ENCODE results near the gene ITPR1. TPM values are rescaled to one million over a fixed set of nuclear protein-coding genes. Genes with fewer than 3 reads are reported as not detected.

ITPR1 gene
- polyA plus RNA-seq, 1 donor from 2014 or later = 2.1 TPM

DNA sequence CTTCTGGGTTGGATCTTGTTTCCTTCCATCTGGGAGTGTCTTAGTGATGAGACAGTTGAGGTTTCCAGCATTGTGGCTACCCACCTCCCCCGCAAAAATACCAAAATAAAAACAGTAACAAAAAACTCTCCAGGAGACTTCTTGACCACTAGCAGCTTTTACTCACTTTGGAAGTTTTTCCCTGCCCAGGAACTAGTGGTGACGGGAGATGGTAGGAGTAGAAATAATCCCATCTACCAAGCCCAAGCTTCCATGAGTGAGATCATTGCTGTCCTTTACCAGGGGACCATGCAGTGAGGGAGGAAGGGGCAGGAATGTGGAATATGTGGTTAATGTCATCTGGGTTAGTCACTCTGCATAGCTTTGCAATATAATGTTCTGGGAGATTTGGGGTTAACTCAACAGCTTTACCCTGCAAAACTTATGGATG lies 187.7 kb downstream of the ITPR1 start:
- no peak overlapping the region for H3K4me3 ChIP-seq (ENCODE audit: low read length)
- no peaks in the 10 kb centered on the region for H3K27me3 ChIP-seq (ENCODE audit: insufficient read depth, low read depth, low read length)
- H3F3A ChIP-seq (ENCODE audit: insufficient read depth, low read length, poor library complexity, severe bottlenecking) = no peaks in the 10 kb centered on the region
- no peak overlapping the region for H3K9ac ChIP-seq (ENCODE audit: low read length)
- no peaks in the 10 kb centered on the region for H3K79me2 ChIP-seq (replicated peaks; ENCODE audit: insufficient read depth, low read length)
- no peak overlapping the region for H2AFZ ChIP-seq (ENCODE audit: low read depth, low read length)
- H3K27ac ChIP-seq (ENCODE audit: low read length) = no peak overlapping the region
- no peak overlapping the region for H3K4me2 ChIP-seq (ENCODE audit: low read length)
- H4K20me1 ChIP-seq (ENCODE audit: insufficient read depth) = no peaks in the 10 kb centered on the region
- H3K9me3 ChIP-seq (ENCODE audit: low read length) = no peaks in the 10 kb centered on the region
- TF ChIP-seq EZH2 (IDR thresholded peaks at IDR 0.05; ENCODE audit: borderline replicate concordance, insufficient read depth, low read length, poor library complexity, severe bottlenecking) (no peak), SMC3 (conservative IDR thresholded peaks at IDR 0.05; ENCODE audit: poor library complexity) (no peak), TAF1 (IDR thresholded peaks at IDR 0.05; ENCODE audit: low read depth) (no peak), EP300 (conservative IDR thresholded peaks at IDR 0.05; ENCODE audit: poor library complexity, severe bottlenecking) (no peak), RAD21 (conservative IDR thresholded peaks at IDR 0.05) (no peak), MXI1 (conservative IDR thresholded peaks at IDR 0.05; ENCODE audit: poor library complexity, severe bottlenecking) (no peak), POLR2AphosphoS5 (IDR thresholded peaks at IDR 0.05) (no peak)
- TF ChIP-seq, protein P1, sequence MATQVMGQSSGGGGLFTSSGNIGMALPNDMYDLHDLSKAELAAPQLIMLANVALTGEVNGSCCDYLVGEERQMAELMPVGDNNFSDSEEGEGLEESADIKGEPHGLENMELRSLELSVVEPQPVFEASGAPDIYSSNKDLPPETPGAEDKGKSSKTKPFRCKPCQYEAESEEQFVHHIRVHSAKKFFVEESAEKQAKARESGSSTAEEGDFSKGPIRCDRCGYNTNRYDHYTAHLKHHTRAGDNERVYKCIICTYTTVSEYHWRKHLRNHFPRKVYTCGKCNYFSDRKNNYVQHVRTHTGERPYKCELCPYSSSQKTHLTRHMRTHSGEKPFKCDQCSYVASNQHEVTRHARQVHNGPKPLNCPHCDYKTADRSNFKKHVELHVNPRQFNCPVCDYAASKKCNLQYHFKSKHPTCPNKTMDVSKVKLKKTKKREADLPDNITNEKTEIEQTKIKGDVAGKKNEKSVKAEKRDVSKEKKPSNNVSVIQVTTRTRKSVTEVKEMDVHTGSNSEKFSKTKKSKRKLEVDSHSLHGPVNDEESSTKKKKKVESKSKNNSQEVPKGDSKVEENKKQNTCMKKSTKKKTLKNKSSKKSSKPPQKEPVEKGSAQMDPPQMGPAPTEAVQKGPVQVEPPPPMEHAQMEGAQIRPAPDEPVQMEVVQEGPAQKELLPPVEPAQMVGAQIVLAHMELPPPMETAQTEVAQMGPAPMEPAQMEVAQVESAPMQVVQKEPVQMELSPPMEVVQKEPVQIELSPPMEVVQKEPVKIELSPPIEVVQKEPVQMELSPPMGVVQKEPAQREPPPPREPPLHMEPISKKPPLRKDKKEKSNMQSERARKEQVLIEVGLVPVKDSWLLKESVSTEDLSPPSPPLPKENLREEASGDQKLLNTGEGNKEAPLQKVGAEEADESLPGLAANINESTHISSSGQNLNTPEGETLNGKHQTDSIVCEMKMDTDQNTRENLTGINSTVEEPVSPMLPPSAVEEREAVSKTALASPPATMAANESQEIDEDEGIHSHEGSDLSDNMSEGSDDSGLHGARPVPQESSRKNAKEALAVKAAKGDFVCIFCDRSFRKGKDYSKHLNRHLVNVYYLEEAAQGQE (IDR thresholded peaks at IDR 0.05; ENCODE audit: borderline replicate concordance) = no peak
- TF ChIP-seq, protein P2, sequence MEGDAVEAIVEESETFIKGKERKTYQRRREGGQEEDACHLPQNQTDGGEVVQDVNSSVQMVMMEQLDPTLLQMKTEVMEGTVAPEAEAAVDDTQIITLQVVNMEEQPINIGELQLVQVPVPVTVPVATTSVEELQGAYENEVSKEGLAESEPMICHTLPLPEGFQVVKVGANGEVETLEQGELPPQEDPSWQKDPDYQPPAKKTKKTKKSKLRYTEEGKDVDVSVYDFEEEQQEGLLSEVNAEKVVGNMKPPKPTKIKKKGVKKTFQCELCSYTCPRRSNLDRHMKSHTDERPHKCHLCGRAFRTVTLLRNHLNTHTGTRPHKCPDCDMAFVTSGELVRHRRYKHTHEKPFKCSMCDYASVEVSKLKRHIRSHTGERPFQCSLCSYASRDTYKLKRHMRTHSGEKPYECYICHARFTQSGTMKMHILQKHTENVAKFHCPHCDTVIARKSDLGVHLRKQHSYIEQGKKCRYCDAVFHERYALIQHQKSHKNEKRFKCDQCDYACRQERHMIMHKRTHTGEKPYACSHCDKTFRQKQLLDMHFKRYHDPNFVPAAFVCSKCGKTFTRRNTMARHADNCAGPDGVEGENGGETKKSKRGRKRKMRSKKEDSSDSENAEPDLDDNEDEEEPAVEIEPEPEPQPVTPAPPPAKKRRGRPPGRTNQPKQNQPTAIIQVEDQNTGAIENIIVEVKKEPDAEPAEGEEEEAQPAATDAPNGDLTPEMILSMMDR (IDR thresholded peaks at IDR 0.05; ENCODE audit: poor library complexity, severe bottlenecking) = no peak
- no peaks in the 10 kb centered on the region for H3K9me2 ChIP-seq (ENCODE audit: insufficient read depth, low read length)
- no peaks in the 10 kb centered on the region for H3K36me3 ChIP-seq (ENCODE audit: insufficient read depth, low read length)

DNA sequence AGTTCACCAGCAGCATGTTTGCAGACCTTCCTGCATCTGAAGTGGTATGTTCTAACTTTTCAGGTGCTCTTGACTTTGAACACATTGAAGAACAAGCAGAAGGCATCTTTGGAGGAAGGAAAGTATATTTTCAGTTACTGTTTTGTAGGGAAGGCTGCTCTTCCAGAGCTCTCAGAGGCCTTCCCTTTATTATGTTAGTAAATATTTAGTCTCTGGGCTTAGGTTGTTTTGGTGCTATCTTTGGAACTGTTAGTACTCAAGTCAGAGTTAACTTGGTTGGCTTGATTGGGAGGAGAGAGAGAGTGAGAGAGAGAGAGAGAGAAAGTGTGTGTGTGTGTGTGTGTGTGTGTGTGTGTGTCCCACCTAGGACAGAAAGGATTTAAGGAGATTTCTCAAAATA lies 188.2 kb downstream of the ITPR1 start:
- Histone ChIP-seq H4K20me1 (ENCODE audit: insufficient read depth) (no peaks in the 10 kb centered on the region), H3K27me3 (ENCODE audit: insufficient read depth, low read depth, low read length) (no peaks in the 10 kb centered on the region), H3K9me3 (ENCODE audit: low read length) (no peaks in the 10 kb centered on the region), H3K79me2 (replicated peaks; ENCODE audit: insufficient read depth, low read length) (no peaks in the 10 kb centered on the region), H3K9me2 (ENCODE audit: insufficient read depth, low read length) (no peaks in the 10 kb centered on the region), H3K4me3 (ENCODE audit: low read length) (no peak overlapping the region), H3K27ac (ENCODE audit: low read length) (no peak overlapping the region), H3F3A (ENCODE audit: insufficient read depth, low read length, poor library complexity, severe bottlenecking) (no peaks in the 10 kb centered on the region), H2AFZ (ENCODE audit: low read depth, low read length) (no peak overlapping the region), H3K36me3 (ENCODE audit: insufficient read depth, low read length) (no peaks in the 10 kb centered on the region), H3K4me2 (ENCODE audit: low read length) (no peak overlapping the region), H3K9ac (ENCODE audit: low read length) (no peak overlapping the region)
- no peak for TF ChIP-seq POLR2AphosphoS5 (IDR thresholded peaks at IDR 0.05)
- TF ChIP-seq, protein P2 (IDR thresholded peaks at IDR 0.05; ENCODE audit: poor library complexity, severe bottlenecking) = no peak
- TF ChIP-seq, protein P1 (IDR thresholded peaks at IDR 0.05; ENCODE audit: borderline replicate concordance) = no peak
- no peak for TF ChIP-seq MXI1 (conservative IDR thresholded peaks at IDR 0.05; ENCODE audit: poor library complexity, severe bottlenecking)
- TF ChIP-seq RAD21 (conservative IDR thresholded peaks at IDR 0.05) = no peak
- TF ChIP-seq EP300 (conservative IDR thresholded peaks at IDR 0.05; ENCODE audit: poor library complexity, severe bottlenecking) = no peak
- TF ChIP-seq EZH2 (IDR thresholded peaks at IDR 0.05; ENCODE audit: borderline replicate concordance, insufficient read depth, low read length, poor library complexity, severe bottlenecking) = no peak
- no peak for TF ChIP-seq TAF1 (IDR thresholded peaks at IDR 0.05; ENCODE audit: low read depth)
- no peak for TF ChIP-seq SMC3 (conservative IDR thresholded peaks at IDR 0.05; ENCODE audit: poor library complexity)

All from neural cell (in vitro differentiated cells).